ENCODE data around the gene APOA4.

Gene APOA4

GRCh38 chr11:116842909-116843308 is 19.8 kb upstream of the APOA4 start:
- TF ChIP-seq CTCF (IDR thresholded peaks at IDR 0.05; ENCODE audit: low read depth, low read length, missing control alignments): no peak
- DNase-seq (ENCODE audit: low read depth): no peak
- no peak overlapping the region for H3K4me3 ChIP-seq (ENCODE audit: low read depth, low read length)

- no peak for DNase-seq (ENCODE audit: low read depth)
- no peak for TF ChIP-seq CTCF (IDR thresholded peaks at IDR 0.05; ENCODE audit: low read depth, low read length, missing control alignments)
- H3K4me3 ChIP-seq (ENCODE audit: low read depth, low read length): no peak overlapping the region
These were observed 19.0 kb upstream of the APOA4 start for GRCh38 chr11:116842117-116842516.

- no peak for DNase-seq (ENCODE audit: low read depth)
- no peak overlapping the region for H3K4me3 ChIP-seq (ENCODE audit: low read depth, low read length)
- TF ChIP-seq CTCF (IDR thresholded peaks at IDR 0.05; ENCODE audit: low read depth, low read length, missing control alignments): no peak
These were observed 17.7 kb upstream of the APOA4 start for GRCh38 chr11:116840746-116841296.

GRCh38 chr11:116840224-116840745 is 17.2 kb upstream of the APOA4 start:
- DNase-seq (ENCODE audit: low read depth): no peak
- no peak for TF ChIP-seq CTCF (IDR thresholded peaks at IDR 0.05; ENCODE audit: low read depth, low read length, missing control alignments)
- no peak overlapping the region for H3K4me3 ChIP-seq (ENCODE audit: low read depth, low read length)

GRCh38 chr11:116838321-116839084 is 15.4 kb upstream of the APOA4 start:
- TF ChIP-seq CTCF (IDR thresholded peaks at IDR 0.05; ENCODE audit: low read depth, low read length, missing control alignments): no peak

GRCh38 chr11:116837231-116838091 is 14.4 kb upstream of the APOA4 start, which contains the start of gene APOA1:
Gene APOA1 (minus strand): TSS chr11:116837622. CDS start chr11:116837387, 235 bp downstream.
- no peak within 1 kb of the TSS for H3K4me3 ChIP-seq (ENCODE audit: low read depth, low read length)
- no peak for DNase-seq (ENCODE audit: low read depth)
- TF ChIP-seq CTCF (IDR thresholded peaks at IDR 0.05; ENCODE audit: low read depth, low read length, missing control alignments): no peak

More at GRCh38 chr11:116838321-116839084, 15.4 kb upstream of the APOA4 start:
- no peak overlapping the region for H3K4me3 ChIP-seq (ENCODE audit: low read depth, low read length)
- DNase-seq (ENCODE audit: low read depth): no peak

All from GM12864 (cell line).